Measurements from ENCODE around the gene CBLC. TPM values are rescaled to one million over a fixed set of nuclear protein-coding genes. Genes with fewer than 3 reads are reported as not detected.
A peak's percentile ranks its signal among the peaks of the same experiment; 100 is the strongest.
"Not testable (repeated sequence)": the region's sequence is repeated elsewhere in the genome, so short reads cannot be mapped to it uniquely, and the experiment has no call there.

Gene CBLC
- total RNA-seq, 2 donors from 2014 or later, result 30.1 to 33.6 TPM

GRCh38 chr19:44772959-44773358 lies 4.7 kb upstream of the CBLC start:
- Histone ChIP-seq H3K4me1 (replicated peaks) (peaks cover 2% of the 10 kb centered on the region), H3K27ac (no peak overlapping the region), H3K4me3 (no peak overlapping the region), H3K27me3 (replicated peaks; ENCODE audit: insufficient read depth) (no peaks in the 10 kb centered on the region), H3K36me3 (no peaks in the 10 kb centered on the region), H3K9me3 (no peaks in the 10 kb centered on the region)
- WGBS, result 40% methylated on average over 3 of the region's 3 CpGs
- intact Hi-C loops (cut with DNase I), result no loop called here
- no peak for DNase-seq (ENCODE audit: low spot score)
- TF ChIP-seq POLR2A (IDR thresholded peaks at IDR 0.05) (no peak), CTCF (IDR thresholded peaks at IDR 0.05) (no peak), POLR2AphosphoS5 (IDR thresholded peaks at IDR 0.05) (no peak)

GRCh38 chr19:44775676-44776240 lies 1.9 kb upstream of the CBLC start:
- H3K36me3 ChIP-seq, result no peaks in the 10 kb centered on the region
- 72% methylated on average over 6 of the region's 6 CpGs for WGBS

GRCh38 chr19:44776402-44777096 lies 1.1 kb upstream of the CBLC start:
- intact Hi-C loops (cut with DNase I), result no loop called here
- DNase-seq (ENCODE audit: low spot score), result peak; percentile 92
- TF ChIP-seq POLR2A (IDR thresholded peaks at IDR 0.05) (peak; percentile 59), POLR2AphosphoS5 (IDR thresholded peaks at IDR 0.05) (peak; percentile 87), CTCF (IDR thresholded peaks at IDR 0.05) (peak in 2 of 4 experiments; percentile 11 to 24)
- Histone ChIP-seq H3K27me3 (replicated peaks; ENCODE audit: insufficient read depth) (no peaks in the 10 kb centered on the region), H3K27ac (peak overlapping the region; percentile 86 to 90), H3K4me1 (replicated peaks) (peaks cover 2% of the 10 kb centered on the region), H3K36me3 (no peaks in the 10 kb centered on the region), H3K4me3 (no peak overlapping the region), H3K9me3 (no peaks in the 10 kb centered on the region)
- WGBS, result 58% methylated on average over 23 of the region's 23 CpGs

More at GRCh38 chr19:44775676-44776240, 1.9 kb upstream of the CBLC start:
- Histone ChIP-seq H3K27ac (peak overlapping the region in 1 of 2 donors; percentile 86), H3K9me3 (no peaks in the 10 kb centered on the region), H3K27me3 (replicated peaks; ENCODE audit: insufficient read depth) (no peaks in the 10 kb centered on the region), H3K4me1 (replicated peaks) (peaks cover 2% of the 10 kb centered on the region), H3K4me3 (no peak overlapping the region)
- no peak for DNase-seq (ENCODE audit: low spot score)
- no peak for TF ChIP-seq POLR2A (IDR thresholded peaks at IDR 0.05)
- TF ChIP-seq CTCF (IDR thresholded peaks at IDR 0.05), result no peak
- TF ChIP-seq POLR2AphosphoS5 (IDR thresholded peaks at IDR 0.05), result no peak
- intact Hi-C loops (cut with DNase I), result no loop called here

- DNase-seq (ENCODE audit: low spot score), result no peak
- intact Hi-C loops (cut with DNase I), result no loop called here
- WGBS, result 85% methylated on average over 2 of the region's 2 CpGs
- Histone ChIP-seq H3K4me1 (replicated peaks) (peaks cover 2% of the 10 kb centered on the region), H3K27me3 (replicated peaks; ENCODE audit: insufficient read depth) (no peaks in the 10 kb centered on the region), H3K36me3 (no peaks in the 10 kb centered on the region), H3K4me3 (peak overlapping the region in 1 of 2 donors; percentile 10), H3K27ac (peak overlapping the region; percentile 20 to 53), H3K9me3 (no peaks in the 10 kb centered on the region)
- TF ChIP-seq CTCF (IDR thresholded peaks at IDR 0.05) (no peak), POLR2A (IDR thresholded peaks at IDR 0.05) (no peak), POLR2AphosphoS5 (IDR thresholded peaks at IDR 0.05) (no peak)
These were observed 1.5 kb downstream of the CBLC start for GRCh38 chr19:44779150-44779549.

- intact Hi-C loops (cut with DNase I), result not testable (repeated sequence)
These were observed 4.0 kb downstream of the CBLC start for GRCh38 chr19:44781694-44782093.

More at GRCh38 chr19:44781694-44782093, 4.0 kb downstream of the CBLC start:
- DNase-seq (ENCODE audit: low spot score); H3K36me3 ChIP-seq; H3K4me1 ChIP-seq (replicated peaks); H3K9me3 ChIP-seq; H3K4me3 ChIP-seq; H3K27me3 ChIP-seq (replicated peaks; ENCODE audit: insufficient read depth): not testable (repeated sequence)
- peak overlapping the region in 1 of 2 donors; percentile 12 for H3K27ac ChIP-seq
- 78% methylated on average over 2 of the region's 2 CpGs for WGBS
